Brain microvascular endothelial cell (primary cell): ENCODE results near the gene POU5F2.

Experiments used
- DNase-seq: peaks from one replicate; pipeline ENCODE4 v3.0.0-alpha.2; 2020
- H3K27ac ChIP-seq: fragments of 250-450 bp; sonication (Bioruptor Pico); 2 replicates; pipeline ENCODE4 v1.5.1; 2020; ENCODE audit warnings: mild to moderate bottlenecking, moderate library complexity
- H3K27me3 ChIP-seq: fragments of 250-450 bp; sonication (Bioruptor Pico); replicated peaks from 2 replicates; pipeline ENCODE4 v1.5.1; 2020; ENCODE audit warnings: mild to moderate bottlenecking
- H3K36me3 ChIP-seq: fragments of 250-450 bp; sonication (Bioruptor Pico); replicated peaks from 2 replicates; pipeline ENCODE4 v1.5.1; 2020; ENCODE audit warnings: mild to moderate bottlenecking
- H3K4me3 ChIP-seq: 2 replicates; pipeline ENCODE4 v1.5.1; 2011; ENCODE audit warnings: low read depth, mild to moderate bottlenecking, control low read depth, low read length, moderate library complexity
- CTCF ChIP-seq: IDR thresholded peaks from 2 replicates; pipeline ENCODE4 v1.5.1; 2011; ENCODE audit warnings: low read depth, mild to moderate bottlenecking, moderate library complexity, low read length, control low read depth, inconsistent platforms; ENCODE audit errors: missing control alignments
- in situ Hi-C: cut with HindIII; loops from 2 replicates; pipeline ENCODE4 v1.10.0; 2017; ENCODE audit warnings: low sequenced_read_pairs, low pct_ligation_motif_present

POU5F2 gene

GRCh38 chr5:93782978-93783377 lies 41.6 kb upstream of the POU5F2 start:
- in situ Hi-C loops, result no loop called here
- no peaks in the 10 kb centered on the region for H3K36me3 ChIP-seq

GRCh38 chr5:93777620-93778019 lies 36.2 kb upstream of the POU5F2 start:
- Histone ChIP-seq H3K27ac (no peak overlapping the region), H3K36me3 (no peaks in the 10 kb centered on the region), H3K4me3 (no peak overlapping the region), H3K27me3 (no peaks in the 10 kb centered on the region)
- no peak for DNase-seq
- in situ Hi-C loops, result no loop called here
- TF ChIP-seq CTCF, result no peak

More at GRCh38 chr5:93782978-93783377, 41.6 kb upstream of the POU5F2 start:
- no peak overlapping the region for H3K27ac ChIP-seq
- no peak for DNase-seq
- H3K27me3 ChIP-seq, result no peaks in the 10 kb centered on the region
- no peak for TF ChIP-seq CTCF
- H3K4me3 ChIP-seq, result no peak overlapping the region

GRCh38 chr5:93756372-93756771 lies 15.0 kb upstream of the POU5F2 start:
- Histone ChIP-seq H3K4me3 (no peak overlapping the region), H3K36me3 (no peaks in the 10 kb centered on the region), H3K27me3 (no peaks in the 10 kb centered on the region), H3K27ac (no peak overlapping the region)
- DNase-seq, result no peak
- in situ Hi-C loops, result no loop called here
- no peak for TF ChIP-seq CTCF

- in situ Hi-C loops, result no loop called here
- TF ChIP-seq CTCF, result no peak
- no peaks in the 10 kb centered on the region for H3K27me3 ChIP-seq
- no peak for DNase-seq
- no peaks in the 10 kb centered on the region for H3K36me3 ChIP-seq
- H3K4me3 ChIP-seq, result no peak overlapping the region
- no peak overlapping the region for H3K27ac ChIP-seq
These were observed 14.3 kb upstream of the POU5F2 start for GRCh38 chr5:93755716-93756115.

- no peak overlapping the region for H3K27ac ChIP-seq
- no peak for TF ChIP-seq CTCF
- H3K27me3 ChIP-seq, result no peaks in the 10 kb centered on the region
- no peaks in the 10 kb centered on the region for H3K36me3 ChIP-seq
- in situ Hi-C loops, result no loop called here
- DNase-seq, result no peak
- no peak overlapping the region for H3K4me3 ChIP-seq
These were observed 7.5 kb upstream of the POU5F2 start for GRCh38 chr5:93748875-93749397.

- DNase-seq, result peak; percentile 28
- in situ Hi-C loops, result no loop called here
- no peak overlapping the region for H3K27ac ChIP-seq
These were observed 5.1 kb upstream of the POU5F2 start for GRCh38 chr5:93746406-93747056.

More at GRCh38 chr5:93746406-93747056, 5.1 kb upstream of the POU5F2 start:
- no peak overlapping the region for H3K4me3 ChIP-seq
- H3K27me3 ChIP-seq, result no peaks in the 10 kb centered on the region
- no peak for TF ChIP-seq CTCF
- H3K36me3 ChIP-seq, result no peaks in the 10 kb centered on the region
